Breast epithelium (tissue), 3 donors: Measurements from ENCODE around the gene TMEM163.

Source experiments
- POLR2AphosphoS5 ChIP-seq, 3 donors: sonication (generic); formaldehyde crosslinking; IDR thresholded peaks; one replicate each; pipeline ENCODE4 v1.6.1; 2017; ENCODE audit warnings: antibody characterized with exemption in 3 of 3
- TF ChIP-seq, protein P1 (sequence below), 3 donors: fragments of 450-650 bp; IDR thresholded peaks; one replicate each; pipeline ENCODE4 v1.5.1; 2016 to 2017; ENCODE audit warnings: antibody characterized with exemption in 3 of 3, mild to moderate bottlenecking in 3 of 3, moderate library complexity in 3 of 3

DNA sequence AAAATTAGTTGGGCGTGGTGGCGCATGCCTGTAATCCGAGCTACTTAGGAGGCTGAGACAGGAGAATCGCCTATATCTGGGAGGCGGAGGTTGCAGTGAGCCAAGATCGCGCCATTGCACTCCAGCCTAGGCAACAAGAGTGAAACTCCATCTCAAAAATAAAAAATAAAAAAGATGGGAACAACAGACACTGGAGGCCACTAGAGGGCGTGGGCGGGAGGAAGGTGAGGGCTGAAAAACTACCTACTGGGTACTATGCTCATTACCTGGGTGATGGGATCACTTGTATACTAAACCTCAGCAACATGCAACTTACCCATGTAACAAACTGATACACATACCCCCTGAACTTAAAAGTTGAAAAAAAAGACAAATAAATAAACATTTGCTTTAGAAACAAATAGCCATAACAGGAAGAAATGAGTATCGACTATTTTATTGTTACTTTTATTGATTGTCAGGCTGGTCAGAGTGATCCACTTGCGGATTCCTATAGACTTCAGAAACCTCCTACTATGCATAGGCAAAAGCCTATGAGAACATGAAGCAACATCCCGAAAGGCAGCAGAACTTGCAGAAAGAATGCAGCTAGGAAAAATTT is 61.0 kb downstream of the TMEM163 start:
- TF ChIP-seq, protein P1, sequence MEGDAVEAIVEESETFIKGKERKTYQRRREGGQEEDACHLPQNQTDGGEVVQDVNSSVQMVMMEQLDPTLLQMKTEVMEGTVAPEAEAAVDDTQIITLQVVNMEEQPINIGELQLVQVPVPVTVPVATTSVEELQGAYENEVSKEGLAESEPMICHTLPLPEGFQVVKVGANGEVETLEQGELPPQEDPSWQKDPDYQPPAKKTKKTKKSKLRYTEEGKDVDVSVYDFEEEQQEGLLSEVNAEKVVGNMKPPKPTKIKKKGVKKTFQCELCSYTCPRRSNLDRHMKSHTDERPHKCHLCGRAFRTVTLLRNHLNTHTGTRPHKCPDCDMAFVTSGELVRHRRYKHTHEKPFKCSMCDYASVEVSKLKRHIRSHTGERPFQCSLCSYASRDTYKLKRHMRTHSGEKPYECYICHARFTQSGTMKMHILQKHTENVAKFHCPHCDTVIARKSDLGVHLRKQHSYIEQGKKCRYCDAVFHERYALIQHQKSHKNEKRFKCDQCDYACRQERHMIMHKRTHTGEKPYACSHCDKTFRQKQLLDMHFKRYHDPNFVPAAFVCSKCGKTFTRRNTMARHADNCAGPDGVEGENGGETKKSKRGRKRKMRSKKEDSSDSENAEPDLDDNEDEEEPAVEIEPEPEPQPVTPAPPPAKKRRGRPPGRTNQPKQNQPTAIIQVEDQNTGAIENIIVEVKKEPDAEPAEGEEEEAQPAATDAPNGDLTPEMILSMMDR (IDR thresholded peaks at IDR 0.05), result no peak
- TF ChIP-seq POLR2AphosphoS5 (IDR thresholded peaks at IDR 0.05), result no peak
